GM23338 (cell line): ENCODE measurements around the gene ARSB. TPM values are rescaled to one million over a fixed set of nuclear protein-coding genes. Genes with fewer than 3 reads are reported as not detected.

Source experiments
- ATAC-seq: fragments of 200-7000 bp; cut with Tn5 transposase; 3 replicates; pipeline ENCODE4 v1.9.1; 2020
- DNase-seq: peaks from one replicate; pipeline ENCODE4 v3.0.0-alpha.2; 2015; ENCODE audit warnings: low spot score
- H2AFZ ChIP-seq: fragments of 200-600 bp; sonication (generic); 2 replicates; pipeline ENCODE4 v1.8.0; 2016; ENCODE audit warnings: antibody characterized with exemption, mild to moderate bottlenecking, moderate library complexity
- H3F3A ChIP-seq: fragments of 200-600 bp; sonication (generic); replicated peaks from 2 replicates; pipeline ENCODE4 v1.8.0; 2017; ENCODE audit warnings: antibody characterized with exemption, mixed run types, low read depth
- H3K27ac ChIP-seq: fragments of 200-600 bp; sonication (generic); 2 replicates; pipeline ENCODE4 v1.6.1; 2016; ENCODE audit warnings: low read depth
- H3K27me3 ChIP-seq: fragments of 200-600 bp; sonication (generic); 2 replicates; pipeline ENCODE4 v1.8.0; 2016; ENCODE audit warnings: mild to moderate bottlenecking, mixed run types, moderate library complexity; ENCODE audit not compliant: insufficient read depth
- H3K36me3 ChIP-seq: fragments of 200-600 bp; sonication (generic); 2 replicates; pipeline ENCODE4 v1.8.0; 2016; ENCODE audit warnings: mild to moderate bottlenecking; ENCODE audit not compliant: insufficient read depth
- H3K4me1 ChIP-seq: fragments of 200-600 bp; sonication (generic); 2 replicates; pipeline ENCODE4 v1.8.0; 2016; ENCODE audit warnings: mild to moderate bottlenecking, moderate library complexity; ENCODE audit not compliant: insufficient read depth
- H3K4me2 ChIP-seq: fragments of 200-600 bp; sonication (generic); 2 replicates; pipeline ENCODE4 v1.7.1; 2017; ENCODE audit warnings: mixed run types
- H3K4me3 ChIP-seq: fragments of 200-600 bp; sonication (generic); 2 replicates; pipeline ENCODE4 v1.6.1; 2016; ENCODE audit warnings: mixed run types
- H3K79me2 ChIP-seq: fragments of 200-600 bp; sonication (generic); replicated peaks from 2 replicates; pipeline ENCODE4 v1.8.0; 2017; ENCODE audit warnings: mild to moderate bottlenecking; ENCODE audit not compliant: insufficient read depth
- H3K9me2 ChIP-seq: fragments of 200-600 bp; sonication (generic); 2 replicates; pipeline ENCODE4 v1.8.0; 2017; ENCODE audit not compliant: insufficient read depth
- H4K20me1 ChIP-seq: fragments of 200-600 bp; sonication (generic); replicated peaks from 2 replicates; pipeline ENCODE4 v1.8.0; 2017; ENCODE audit warnings: mild to moderate bottlenecking; ENCODE audit not compliant: insufficient read depth
- H3K27ac Mint-ChIP-seq: 2 replicates; pipeline ENCODE4 v1.8.0; 2020; ENCODE audit warnings: inconsistent platforms, mild to moderate bottlenecking, moderate library complexity, mixed read lengths
- H3K27me3 Mint-ChIP-seq: 3 replicates; pipeline ENCODE4 v1.8.0; 2022; ENCODE audit warnings: low read depth, mild to moderate bottlenecking, moderate library complexity, mixed read lengths, inconsistent platforms; ENCODE audit not compliant: insufficient read depth, poor library complexity
- H3K36me3 Mint-ChIP-seq: 3 replicates; pipeline ENCODE4 v1.8.0; 2021; ENCODE audit warnings: low read depth, mild to moderate bottlenecking, inconsistent platforms, moderate library complexity, mixed read lengths
- H3K4me1 Mint-ChIP-seq: 3 replicates; pipeline ENCODE4 v1.8.0; 2020; ENCODE audit warnings: mild to moderate bottlenecking, inconsistent platforms, mixed read lengths
- H3K4me3 Mint-ChIP-seq: 3 replicates; pipeline ENCODE4 v1.8.0; 2021; ENCODE audit warnings: moderate library complexity, mild to moderate bottlenecking, inconsistent platforms, mixed read lengths
- H3K9me3 Mint-ChIP-seq: 3 replicates; pipeline ENCODE4 v1.8.0; 2020; ENCODE audit warnings: moderate library complexity, mild to moderate bottlenecking, inconsistent platforms, mixed read lengths
- CREB1 ChIP-seq: fragments of 250-450 bp; sonication (Bioruptor Pico); IDR thresholded peaks from 2 replicates; pipeline ENCODE4 v1.5.0; 2020; ENCODE audit warnings: low read depth, mild to moderate bottlenecking, moderate library complexity
- CTCF ChIP-seq, 2 experiments: fragments of 200-600 bp in 1 of 2; sonication (generic) in 1 of 2; conservative IDR thresholded peaks; 2 replicates each; pipeline versions ENCODE4 v1.5.1 to v1.6.1; 2016 to 2017; ENCODE audit warnings: antibody characterized with exemption in 2 of 2, low read depth in 2 of 2, mild to moderate bottlenecking in 2 of 2, moderate library complexity in 1 of 2
- ETS1 ChIP-seq: IDR thresholded peaks from 2 replicates; pipeline ENCODE4 v1.6.1; 2016; ENCODE audit warnings: antibody characterized with exemption
- EZH2 ChIP-seq: fragments of 200-600 bp; sonication (generic); IDR thresholded peaks from one replicate; pipeline ENCODE4 v1.8.0; 2017; ENCODE audit warnings: antibody characterized with exemption, mild to moderate bottlenecking, low read depth; ENCODE audit not compliant: unreplicated experiment
- EZH2phosphoT487 ChIP-seq: fragments of 200-600 bp; sonication (generic); IDR thresholded peaks from one replicate; pipeline ENCODE4 v1.8.1; 2018; ENCODE audit warnings: antibody characterized with exemption; ENCODE audit not compliant: unreplicated experiment
- JUNB ChIP-seq: IDR thresholded peaks from one replicate; pipeline ENCODE4 v1.6.1; 2016; ENCODE audit warnings: antibody characterized with exemption; ENCODE audit not compliant: unreplicated experiment
- NANOG ChIP-seq: IDR thresholded peaks from 2 replicates; pipeline ENCODE4 v1.6.1; 2016; ENCODE audit warnings: antibody characterized with exemption, borderline replicate concordance
- STAT1 ChIP-seq: IDR thresholded peaks from one replicate; pipeline ENCODE4 v1.6.1; 2016; ENCODE audit warnings: antibody characterized with exemption; ENCODE audit not compliant: unreplicated experiment
- ZNF114 ChIP-seq: fragments of 250-450 bp; sonication (Bioruptor Pico); IDR thresholded peaks from 2 replicates; pipeline ENCODE4 v1.5.0; 2020; ENCODE audit warnings: mild to moderate bottlenecking, moderate library complexity
- ZNF331 ChIP-seq: fragments of 250-450 bp; sonication (Bioruptor Pico); IDR thresholded peaks from 2 replicates; pipeline ENCODE4 v1.5.0; 2020; ENCODE audit warnings: low read depth, mild to moderate bottlenecking, moderate library complexity
- polyA plus RNA-seq: library from polyadenylated mRNA; unstranded; fragments of >200 nt; fragmentation: Nextera tagmentation; extraction: Ambion mirVana; gene quantifications from 2 replicates; pipeline ENCODE4 v1.2.1, GENCODE V29; 2016
- total RNA-seq: library from RNA; depleted of rRNA; stranded (reverse); fragments of >200 nt; shearing (Covaris generic); gene quantifications from 2 replicates; pipeline ENCODE4 v1.2.3, GENCODE V29; 2014
- TF ChIP-seq, protein P1 (sequence below): IDR thresholded peaks from one replicate; pipeline ENCODE4 v1.6.1; 2018; ENCODE audit warnings: antibody characterized with exemption; ENCODE audit not compliant: unreplicated experiment

The ARSB gene
- total and polyA plus RNA-seq, 2 experiments from 2014 or later = 7.4 to 24.6 TPM

DNA sequence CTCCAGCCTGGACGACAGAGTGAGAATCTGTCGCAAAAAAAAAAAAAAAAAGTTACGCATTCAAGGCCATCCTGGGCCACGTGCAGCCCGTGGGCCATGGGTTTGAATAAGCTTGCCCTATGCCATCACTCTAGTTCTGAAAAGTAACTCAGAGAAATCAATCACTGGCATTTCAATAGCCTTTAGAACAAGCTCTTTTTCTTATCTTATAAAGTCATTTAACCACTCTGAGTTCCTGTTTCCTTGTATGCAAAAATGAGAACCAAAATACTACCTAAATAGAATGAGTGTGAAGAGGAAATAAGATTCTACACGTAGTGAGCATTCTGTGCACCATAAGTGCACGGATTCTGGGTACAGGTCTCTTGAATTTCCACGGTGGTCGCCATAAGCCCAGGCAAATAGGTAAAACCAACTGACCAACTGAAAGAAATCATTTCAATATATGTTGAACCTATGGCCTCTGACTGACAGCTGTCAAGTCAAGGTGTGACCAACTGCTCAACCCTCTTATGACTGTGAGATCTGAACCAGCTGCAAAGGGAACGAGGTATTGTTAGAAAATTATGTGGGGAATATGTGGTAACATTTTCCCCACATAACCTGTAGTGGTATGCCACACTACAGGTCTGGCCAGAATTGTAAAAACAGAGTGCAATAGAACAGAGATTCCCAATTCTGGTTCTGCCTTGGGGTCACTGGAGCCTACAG, 192.6 kb downstream of the ARSB start:
- Histone ChIP-seq H3K27ac (no peak overlapping the region), H3K4me3 (no peak overlapping the region), H3K4me1 (no peaks in the 10 kb centered on the region), H3F3A (no peaks in the 10 kb centered on the region), H4K20me1 (no peaks in the 10 kb centered on the region), H3K27me3 (no peaks in the 10 kb centered on the region), H3K36me3 (no peaks in the 10 kb centered on the region), H2AFZ (no peak overlapping the region), H3K79me2 (no peaks in the 10 kb centered on the region), H3K9me2 (no peaks in the 10 kb centered on the region), H3K4me2 (no peak overlapping the region)
- Mint-ChIP-seq H3K9me3 (no peaks in the 10 kb centered on the region), H3K27ac (no peak overlapping the region), H3K36me3 (no peaks in the 10 kb centered on the region), H3K27me3 (peaks cover 2% of the 10 kb centered on the region), H3K4me3 (no peak overlapping the region), H3K4me1 (peaks cover 4% of the 10 kb centered on the region; the same call in 2 of the 3 replicates)
- TF ChIP-seq, protein P1, sequence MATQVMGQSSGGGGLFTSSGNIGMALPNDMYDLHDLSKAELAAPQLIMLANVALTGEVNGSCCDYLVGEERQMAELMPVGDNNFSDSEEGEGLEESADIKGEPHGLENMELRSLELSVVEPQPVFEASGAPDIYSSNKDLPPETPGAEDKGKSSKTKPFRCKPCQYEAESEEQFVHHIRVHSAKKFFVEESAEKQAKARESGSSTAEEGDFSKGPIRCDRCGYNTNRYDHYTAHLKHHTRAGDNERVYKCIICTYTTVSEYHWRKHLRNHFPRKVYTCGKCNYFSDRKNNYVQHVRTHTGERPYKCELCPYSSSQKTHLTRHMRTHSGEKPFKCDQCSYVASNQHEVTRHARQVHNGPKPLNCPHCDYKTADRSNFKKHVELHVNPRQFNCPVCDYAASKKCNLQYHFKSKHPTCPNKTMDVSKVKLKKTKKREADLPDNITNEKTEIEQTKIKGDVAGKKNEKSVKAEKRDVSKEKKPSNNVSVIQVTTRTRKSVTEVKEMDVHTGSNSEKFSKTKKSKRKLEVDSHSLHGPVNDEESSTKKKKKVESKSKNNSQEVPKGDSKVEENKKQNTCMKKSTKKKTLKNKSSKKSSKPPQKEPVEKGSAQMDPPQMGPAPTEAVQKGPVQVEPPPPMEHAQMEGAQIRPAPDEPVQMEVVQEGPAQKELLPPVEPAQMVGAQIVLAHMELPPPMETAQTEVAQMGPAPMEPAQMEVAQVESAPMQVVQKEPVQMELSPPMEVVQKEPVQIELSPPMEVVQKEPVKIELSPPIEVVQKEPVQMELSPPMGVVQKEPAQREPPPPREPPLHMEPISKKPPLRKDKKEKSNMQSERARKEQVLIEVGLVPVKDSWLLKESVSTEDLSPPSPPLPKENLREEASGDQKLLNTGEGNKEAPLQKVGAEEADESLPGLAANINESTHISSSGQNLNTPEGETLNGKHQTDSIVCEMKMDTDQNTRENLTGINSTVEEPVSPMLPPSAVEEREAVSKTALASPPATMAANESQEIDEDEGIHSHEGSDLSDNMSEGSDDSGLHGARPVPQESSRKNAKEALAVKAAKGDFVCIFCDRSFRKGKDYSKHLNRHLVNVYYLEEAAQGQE = no peak
- TF ChIP-seq JUNB = no peak
- TF ChIP-seq EZH2 = no peak
- TF ChIP-seq CREB1 (CRISPR knock-in tag) = no peak
- no peak for TF ChIP-seq STAT1
- DNase-seq = no peak
- no peak for ATAC-seq

DNA sequence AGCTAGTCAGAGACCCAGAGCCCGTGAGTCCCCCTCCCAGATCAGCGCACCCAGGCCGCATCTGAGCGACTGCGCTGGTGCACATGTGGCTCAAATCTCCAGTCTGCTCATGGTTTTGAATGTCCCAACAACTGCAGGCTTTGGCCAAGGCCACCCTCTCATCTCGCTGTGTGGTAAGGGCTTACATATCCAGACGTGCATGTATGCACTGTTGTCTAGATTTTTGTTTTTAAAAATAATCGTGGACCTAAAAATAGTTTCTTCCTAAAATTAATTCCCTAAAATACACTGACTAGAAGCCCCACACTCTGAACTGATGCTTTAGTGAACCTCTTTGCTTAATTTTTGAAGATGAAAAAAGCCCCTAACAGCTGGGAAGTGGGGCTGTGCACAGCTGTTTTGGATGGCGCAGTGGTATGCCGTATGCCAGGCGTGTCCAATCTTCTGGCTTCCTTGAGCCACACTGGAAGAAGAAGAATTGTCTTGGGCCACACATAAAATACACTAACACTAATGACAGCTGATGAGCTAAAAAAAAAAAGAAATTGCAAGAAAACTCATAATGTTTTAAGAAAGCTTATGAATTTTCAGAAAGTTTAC, 193.5 kb downstream of the ARSB start:
- no peaks in the 10 kb centered on the region for H3K79me2 ChIP-seq
- H3K4me1 ChIP-seq = no peaks in the 10 kb centered on the region
- H3K27me3 ChIP-seq = no peaks in the 10 kb centered on the region
- H3K4me3 Mint-ChIP-seq = no peak overlapping the region
- DNase-seq (no peak), ATAC-seq (no peak)
- H3K9me3 Mint-ChIP-seq = no peaks in the 10 kb centered on the region
- no peaks in the 10 kb centered on the region for H3F3A ChIP-seq
- no peak overlapping the region for H2AFZ ChIP-seq
- no peak overlapping the region for H3K4me2 ChIP-seq
- H3K27ac Mint-ChIP-seq = no peak overlapping the region
- H4K20me1 ChIP-seq = no peaks in the 10 kb centered on the region
- no peaks in the 10 kb centered on the region for H3K36me3 ChIP-seq
- H3K27me3 Mint-ChIP-seq = peaks cover 2% of the 10 kb centered on the region
- no peak overlapping the region for H3K4me3 ChIP-seq
- H3K4me1 Mint-ChIP-seq = peaks cover 4% of the 10 kb centered on the region; the same call in 2 of the 3 replicates
- no peaks in the 10 kb centered on the region for H3K9me2 ChIP-seq
- no peak overlapping the region for H3K27ac ChIP-seq
- H3K36me3 Mint-ChIP-seq = no peaks in the 10 kb centered on the region
- TF ChIP-seq ZNF331 (CRISPR knock-in tag) = no peak
- TF ChIP-seq ETS1 = no peak
- TF ChIP-seq, protein P1 = no peak
- TF ChIP-seq JUNB = no peak
- TF ChIP-seq ZNF114 = no peak
- TF ChIP-seq NANOG = no peak
- TF ChIP-seq EZH2phosphoT487 = no peak
- TF ChIP-seq CTCF (conservative IDR thresholded peaks at IDR 0.05; ENCODE audit: low read depth in 2 of 2) = no peak
